Measurements from ENCODE around the gene EIF4B.
A peak's percentile ranks its signal among the peaks of the same experiment; 100 is the strongest.

DNA sequence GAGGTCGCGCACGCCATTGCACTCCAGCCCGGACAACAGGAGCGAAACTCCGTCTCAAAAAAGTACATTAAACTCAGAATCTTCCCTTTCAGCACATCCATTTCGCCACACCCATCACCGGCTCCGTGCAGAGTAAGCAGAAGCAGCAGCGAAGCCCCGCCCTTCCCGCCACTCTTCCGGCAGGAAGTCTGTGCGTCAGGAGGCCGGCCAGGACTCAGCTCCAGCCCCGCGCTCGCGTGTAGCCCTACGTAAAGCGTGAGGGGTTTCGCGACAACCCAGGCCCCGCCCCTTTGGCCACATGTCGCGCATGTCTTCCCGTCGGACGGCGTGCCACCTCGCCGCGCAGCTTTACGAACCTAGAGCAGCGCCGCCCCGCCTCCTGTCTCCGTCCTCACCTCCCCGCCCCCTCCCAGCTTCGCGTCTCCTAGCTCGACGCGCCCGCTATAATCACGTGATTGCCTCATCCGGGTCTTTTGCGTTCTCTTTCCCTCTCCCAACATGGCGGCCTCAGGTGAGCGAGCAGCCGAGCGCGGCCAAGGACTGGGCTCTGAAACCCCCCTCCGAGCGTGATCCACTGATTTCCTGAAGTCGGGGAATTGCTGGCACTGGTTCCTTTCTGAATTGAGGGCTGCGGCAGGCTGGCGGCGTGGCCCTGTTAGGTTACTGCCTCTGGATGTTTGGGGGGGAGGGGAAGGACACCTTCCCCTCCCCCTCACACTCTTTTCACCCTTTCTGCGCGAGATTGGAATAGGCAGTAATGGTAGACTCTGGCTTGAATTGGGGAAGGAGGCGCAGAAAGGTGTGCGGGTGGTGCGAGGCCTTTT lies at the start of gene EIF4B:
- TF ChIP-seq, protein P1, sequence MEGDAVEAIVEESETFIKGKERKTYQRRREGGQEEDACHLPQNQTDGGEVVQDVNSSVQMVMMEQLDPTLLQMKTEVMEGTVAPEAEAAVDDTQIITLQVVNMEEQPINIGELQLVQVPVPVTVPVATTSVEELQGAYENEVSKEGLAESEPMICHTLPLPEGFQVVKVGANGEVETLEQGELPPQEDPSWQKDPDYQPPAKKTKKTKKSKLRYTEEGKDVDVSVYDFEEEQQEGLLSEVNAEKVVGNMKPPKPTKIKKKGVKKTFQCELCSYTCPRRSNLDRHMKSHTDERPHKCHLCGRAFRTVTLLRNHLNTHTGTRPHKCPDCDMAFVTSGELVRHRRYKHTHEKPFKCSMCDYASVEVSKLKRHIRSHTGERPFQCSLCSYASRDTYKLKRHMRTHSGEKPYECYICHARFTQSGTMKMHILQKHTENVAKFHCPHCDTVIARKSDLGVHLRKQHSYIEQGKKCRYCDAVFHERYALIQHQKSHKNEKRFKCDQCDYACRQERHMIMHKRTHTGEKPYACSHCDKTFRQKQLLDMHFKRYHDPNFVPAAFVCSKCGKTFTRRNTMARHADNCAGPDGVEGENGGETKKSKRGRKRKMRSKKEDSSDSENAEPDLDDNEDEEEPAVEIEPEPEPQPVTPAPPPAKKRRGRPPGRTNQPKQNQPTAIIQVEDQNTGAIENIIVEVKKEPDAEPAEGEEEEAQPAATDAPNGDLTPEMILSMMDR (IDR thresholded peaks at IDR 0.05), result no peak
- TF ChIP-seq POLR2AphosphoS5 (IDR thresholded peaks at IDR 0.05) (peak; percentile 41 to 66 (median 51)), POLR2A (IDR thresholded peaks at IDR 0.05) (peak in 1 of 2 donors; percentile 52)

Data from suprapubic skin (tissue), 4 donors.